GM18519 (cell line): ENCODE data around the gene DCAF7.

Source experiments
- ATAC-seq: cut with Tn5 transposase; IDR thresholded peaks from one replicate; pipeline ENCODE4 v1.9.1; 2021; ENCODE audit warnings: mild to moderate bottlenecking, moderate library complexity; ENCODE audit not compliant: unreplicated experiment, low FRiP score

DCAF7 gene

GRCh38 chr17:63542942-63543821, 7.1 kb upstream of the DCAF7 start:
- ATAC-seq, result no peak

DNA sequence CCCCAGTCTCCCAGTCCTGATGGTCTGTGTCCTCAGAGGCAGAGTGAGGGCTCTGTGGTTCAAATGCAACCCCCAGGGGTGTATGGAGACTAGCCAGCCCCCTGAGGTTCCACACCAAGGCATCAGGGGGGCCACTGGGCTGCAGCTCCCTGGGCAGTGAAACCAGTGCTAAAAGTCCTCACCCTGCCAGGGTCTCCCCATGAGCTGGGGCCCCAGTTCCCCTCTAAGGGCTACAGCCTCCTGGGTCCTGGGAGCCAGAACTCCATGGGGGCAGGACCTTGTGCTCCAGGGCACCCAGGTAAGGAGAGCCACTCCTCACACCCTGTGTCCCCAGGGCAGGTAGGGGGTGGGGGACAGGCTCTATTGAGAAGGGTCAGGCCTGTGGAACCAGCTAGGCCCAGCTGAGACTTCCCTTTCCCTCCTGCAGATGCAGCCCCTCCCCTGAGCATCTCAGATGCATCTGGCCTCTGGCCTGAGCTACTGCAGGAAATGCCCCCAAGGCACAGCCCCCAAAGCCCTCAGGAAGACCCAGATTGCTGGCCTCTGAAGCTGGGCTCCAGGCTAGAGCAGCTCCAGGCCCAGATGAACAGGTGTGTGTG, 6.4 kb upstream of the DCAF7 start:
- no peak for ATAC-seq

DNA sequence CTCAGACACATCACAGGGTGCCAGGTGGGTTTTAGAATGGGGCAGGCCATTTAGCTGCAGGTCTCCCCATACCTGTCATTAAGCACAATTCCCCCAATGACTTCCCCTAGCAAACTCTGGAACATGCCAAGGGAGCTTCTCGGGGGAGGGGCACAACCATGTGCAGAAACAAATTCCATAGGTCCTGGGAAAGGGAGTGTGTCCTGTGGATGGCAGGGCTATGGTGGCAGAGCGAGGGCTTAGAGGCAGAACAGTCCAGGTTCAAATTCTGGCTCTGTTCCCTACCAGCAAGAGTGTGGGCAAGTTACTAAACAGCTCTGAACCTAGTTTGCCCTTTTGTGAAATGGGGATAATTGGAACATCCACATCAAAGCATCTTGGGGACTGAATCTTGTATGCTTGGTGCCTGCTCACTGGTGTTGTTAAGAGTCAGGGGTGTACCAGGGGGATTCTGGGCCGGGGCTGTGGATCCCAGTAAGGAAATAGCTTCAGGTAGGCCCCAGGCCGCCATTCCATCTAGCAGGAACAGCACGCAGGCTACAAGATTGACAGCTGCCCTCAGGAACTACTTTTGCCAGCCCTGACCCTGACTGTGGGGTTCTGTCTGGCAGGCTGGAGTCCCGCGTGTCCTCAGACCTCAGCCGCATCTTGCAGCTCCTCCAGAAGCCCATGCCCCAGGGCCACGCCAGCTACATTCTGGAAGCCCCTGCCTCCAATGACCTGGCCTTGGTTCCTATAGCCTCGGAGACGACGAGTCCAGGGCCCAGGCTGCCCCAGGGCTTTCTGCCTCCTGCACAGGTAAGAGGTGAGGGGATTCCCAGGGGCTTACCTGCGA, 5.6 kb upstream of the DCAF7 start:
- ATAC-seq, result no peak

DNA sequence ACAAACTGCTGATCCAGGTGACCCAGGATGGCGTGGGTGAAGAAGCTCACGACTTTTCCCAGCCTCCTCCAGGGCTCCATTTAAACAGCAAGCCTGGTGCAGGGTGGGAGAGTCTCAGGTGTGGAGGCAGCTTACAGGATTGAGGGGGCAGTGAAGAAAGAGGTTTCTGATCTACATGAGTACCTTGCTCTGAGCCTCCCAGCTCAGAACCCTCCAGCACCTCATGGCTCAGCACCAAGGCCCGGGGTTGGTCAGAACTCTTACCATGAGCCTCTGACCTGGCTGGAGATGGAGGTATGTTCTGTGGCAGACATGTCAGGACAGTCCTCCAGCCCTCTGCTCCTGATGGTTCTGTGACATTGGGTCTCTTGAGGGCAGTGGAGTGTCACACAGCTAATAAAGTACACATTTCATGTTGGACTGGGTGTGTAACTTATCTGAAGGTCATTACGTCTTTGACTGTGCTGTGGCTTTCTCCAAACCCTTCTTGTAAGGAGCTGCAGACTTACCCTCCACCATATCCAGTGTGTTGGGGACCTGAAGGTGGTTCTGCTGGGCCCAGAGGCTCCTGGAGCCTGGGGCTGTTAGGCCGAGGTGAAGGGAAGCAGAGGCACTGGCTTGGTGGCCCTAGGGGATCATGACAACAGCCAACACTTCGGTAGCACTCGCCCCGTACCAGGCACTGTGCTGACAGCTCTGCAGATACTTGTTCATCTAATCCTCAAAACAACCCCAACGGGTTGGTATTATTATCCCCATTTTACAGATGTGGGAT, 3.8 kb upstream of the DCAF7 start:
- ATAC-seq, result no peak

DNA sequence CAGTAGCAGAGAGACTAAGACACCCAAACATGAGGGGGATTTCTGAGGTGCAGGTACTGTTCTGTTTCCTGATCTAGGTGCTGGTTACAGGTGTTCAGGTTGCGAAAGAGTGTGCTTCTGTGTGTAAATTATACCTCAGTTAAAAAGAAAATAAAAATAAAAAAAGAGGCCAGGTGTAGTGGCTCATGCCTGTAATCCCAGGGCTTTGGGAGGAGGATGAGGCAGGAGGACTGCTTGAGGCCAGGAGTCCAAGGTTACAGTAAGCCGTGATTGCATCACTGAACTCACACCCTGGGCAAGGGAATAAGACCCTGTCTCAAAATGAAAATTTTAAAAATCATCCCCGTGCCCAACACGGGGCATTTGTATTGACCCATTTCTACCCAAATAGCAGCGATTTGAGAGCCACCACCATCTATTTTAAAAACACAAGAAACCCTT, 3.2 kb upstream of the DCAF7 start:
- ATAC-seq, result no peak

DNA sequence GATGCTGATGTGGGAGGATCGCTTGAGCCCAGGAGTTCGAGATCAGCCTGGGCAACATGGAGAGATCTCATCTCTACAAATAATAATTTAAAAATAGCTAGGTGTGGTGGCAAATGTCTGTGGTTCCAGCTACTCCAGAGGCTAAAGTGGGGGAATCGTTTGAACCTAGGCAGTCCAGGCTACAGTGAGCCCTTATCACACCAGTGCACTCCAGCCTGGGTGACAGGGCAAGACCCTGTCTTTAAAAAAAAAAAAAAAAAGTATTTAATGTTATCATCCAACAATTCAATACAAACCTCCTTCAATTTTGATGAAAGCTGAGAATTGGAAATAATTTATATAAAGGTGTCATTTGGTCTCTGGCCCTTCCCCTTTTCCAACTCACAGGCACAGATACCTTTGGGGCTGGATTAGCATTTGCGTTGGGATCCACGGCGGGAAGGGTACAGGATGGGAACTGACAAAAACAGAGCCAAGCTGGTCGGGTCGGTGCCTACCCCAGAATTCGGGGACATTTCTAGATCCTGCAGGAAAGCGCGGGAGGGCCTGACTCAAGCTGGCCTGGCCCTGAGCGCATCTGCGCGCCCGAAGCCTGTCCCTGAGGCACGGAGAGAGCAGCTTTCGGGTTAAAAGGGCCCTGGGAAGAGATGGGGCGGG, 860 bp upstream of the DCAF7 start:
- no peak for ATAC-seq

- no peak for ATAC-seq
These were observed 751 bp downstream of the DCAF7 start for GRCh38 chr17:63550817-63551639.

GRCh38 chr17:63552211-63552610, 1.9 kb downstream of the DCAF7 start:
- no peak for ATAC-seq

- ATAC-seq, result no peak
These were observed 5.4 kb downstream of the DCAF7 start for GRCh38 chr17:63555500-63556156.

DNA sequence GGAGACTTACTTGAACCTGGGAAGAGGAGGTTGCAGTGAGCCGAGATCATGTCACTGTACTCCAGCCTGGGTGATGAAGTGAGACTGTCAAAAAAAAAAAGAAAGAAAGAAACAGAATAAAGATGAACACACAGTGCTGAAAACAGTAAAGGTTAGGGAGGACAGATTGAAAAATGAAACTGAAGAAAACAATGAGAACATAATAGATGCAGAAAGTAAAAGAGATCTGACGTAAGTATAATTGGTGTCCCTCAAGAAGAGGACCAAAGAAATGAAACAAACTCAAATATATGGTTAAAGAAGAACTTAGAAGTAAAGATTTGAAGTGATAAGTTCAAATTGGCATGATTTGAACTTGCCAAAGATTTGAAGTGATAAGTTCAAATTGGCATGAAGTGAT, 7.1 kb downstream of the DCAF7 start:
- ATAC-seq, result no peak

- ATAC-seq, result no peak
These were observed 8.2 kb downstream of the DCAF7 start for GRCh38 chr17:63558441-63558840.

GRCh38 chr17:63561819-63562218, 11.5 kb downstream of the DCAF7 start:
- no peak for ATAC-seq

DNA sequence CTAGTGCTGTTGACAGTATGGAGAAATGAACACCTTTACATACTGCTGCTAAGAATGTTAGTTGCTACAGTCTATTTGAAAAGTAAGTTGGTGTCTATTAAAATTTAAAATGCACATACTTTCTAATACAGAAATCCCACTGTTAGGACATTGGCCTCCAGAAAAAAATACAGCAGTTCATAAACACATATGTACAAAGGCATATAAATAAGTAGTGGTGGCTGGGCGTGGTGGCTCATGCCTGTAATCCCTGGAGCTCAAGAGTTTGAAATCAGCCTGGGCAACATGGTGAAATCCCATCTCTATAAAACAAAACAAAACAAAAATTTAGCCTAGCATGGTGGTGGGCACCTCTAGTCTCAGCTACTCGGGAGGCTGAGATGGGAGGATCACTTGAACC, 13.1 kb downstream of the DCAF7 start:
- no peak for ATAC-seq

- ATAC-seq, result no peak
These were observed 14.3 kb downstream of the DCAF7 start for GRCh38 chr17:63564562-63564961.

DNA sequence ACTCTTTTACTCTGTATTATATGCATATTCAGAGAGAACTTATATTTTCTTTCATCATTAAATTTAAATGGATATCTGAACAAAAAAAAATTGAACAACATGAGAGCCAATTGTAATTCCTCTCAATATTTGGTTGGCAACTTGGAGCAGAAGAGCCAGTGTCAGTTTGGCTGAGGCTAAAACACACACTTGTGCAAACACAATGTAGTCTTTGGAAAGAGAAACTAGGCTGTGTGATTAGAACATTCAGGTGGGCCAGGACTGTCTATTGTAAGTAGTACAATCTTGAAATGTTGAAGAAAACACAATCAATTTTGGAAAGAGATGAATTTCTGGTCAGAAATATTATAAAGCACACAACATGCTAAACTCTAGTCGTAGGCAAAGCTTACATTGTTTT, 17.0 kb downstream of the DCAF7 start:
- ATAC-seq, result no peak

- no peak for ATAC-seq
These were observed 18.3 kb downstream of the DCAF7 start for GRCh38 chr17:63568563-63568962.

GRCh38 chr17:63571632-63572310, 21.5 kb downstream of the DCAF7 start:
- ATAC-seq, result no peak

GRCh38 chr17:63573634-63574033, 23.4 kb downstream of the DCAF7 start:
- ATAC-seq, result no peak
